NCI-H2107 (cell line): Measurements from ENCODE around the gene KRTAP4-16.
"Not testable (repeated sequence)": the region's sequence is repeated elsewhere in the genome, so short reads cannot be mapped to it uniquely, and the experiment has no call there.

Experiments
- DNase-seq: peaks from one replicate; lab custom pipeline; 2025; lab: John Stamatoyannopoulos, UW

The KRTAP4-16 gene

GRCh38 chr17:41101586-41102259, at the start of gene KRTAP4-16:
Gene KRTAP4-16 (minus strand): TSS chr17:41102209. CDS start chr17:41102209, 0 bp downstream.
- no peak for DNase-seq

GRCh38 chr17:41151525-41151924, 49.5 kb upstream of the KRTAP4-16 start:
- no peak for DNase-seq

- DNase-seq, result no peak
Observed at GRCh38 chr17:41150026-41150425, 48.0 kb upstream of the KRTAP4-16 start.

GRCh38 chr17:41149652-41149985, 47.6 kb upstream of the KRTAP4-16 start, which contains the start of gene KRTAP4-5:
Gene KRTAP4-5 (minus strand): TSS chr17:41149825. CDS start chr17:41149767, 58 bp downstream.
- DNase-seq, result no peak

GRCh38 chr17:41148971-41149651, 47.1 kb upstream of the KRTAP4-16 start:
- not testable (repeated sequence) for DNase-seq

- DNase-seq, result no peak
Observed at GRCh38 chr17:41147531-41148204, 45.7 kb upstream of the KRTAP4-16 start.

GRCh38 chr17:41145261-41145660, 43.3 kb upstream of the KRTAP4-16 start:
- no peak for DNase-seq

GRCh38 chr17:41144846-41145245, 42.8 kb upstream of the KRTAP4-16 start:
- no peak for DNase-seq

GRCh38 chr17:41141361-41141760, 39.4 kb upstream of the KRTAP4-16 start:
- no peak for DNase-seq

- no peak for DNase-seq
Observed at GRCh38 chr17:41140360-41141131, 38.5 kb upstream of the KRTAP4-16 start, which contains the start of gene KRTAP4-6. Gene KRTAP4-6 (minus strand): TSS chr17:41140544. CDS start chr17:41140487, 57 bp downstream.

GRCh38 chr17:41139865-41140264, 37.9 kb upstream of the KRTAP4-16 start:
- DNase-seq, result not testable (repeated sequence)

GRCh38 chr17:41133880-41134735, 32.1 kb upstream of the KRTAP4-16 start:
- no peak for DNase-seq

- no peak for DNase-seq
Observed at GRCh38 chr17:41131979-41132378, 30.0 kb upstream of the KRTAP4-16 start.

- no peak for DNase-seq
Observed at GRCh38 chr17:41127371-41127770, 25.4 kb upstream of the KRTAP4-16 start.

- DNase-seq, result no peak
Observed at GRCh38 chr17:41126412-41126811, 24.4 kb upstream of the KRTAP4-16 start.

- no peak for DNase-seq
Observed at GRCh38 chr17:41125064-41125463, 23.1 kb upstream of the KRTAP4-16 start.

- not testable (repeated sequence) for DNase-seq
Observed at GRCh38 chr17:41123991-41124371, 22.0 kb upstream of the KRTAP4-16 start, which contains the start of gene KRTAP4-12. Gene KRTAP4-12 (minus strand): TSS chr17:41124182. CDS start chr17:41124122, 60 bp downstream.

GRCh38 chr17:41123292-41123990, 21.4 kb upstream of the KRTAP4-16 start:
- DNase-seq, result not testable (repeated sequence)

- DNase-seq, result no peak
Observed at GRCh38 chr17:41121742-41122141, 19.7 kb upstream of the KRTAP4-16 start.
